ENCODE results near the gene DOCK2.

Gene DOCK2

GRCh38 chr5:170057311-170057710 lies 420.2 kb downstream of the DOCK2 start:
- ATAC-seq (ENCODE audit: low read depth) (no peak), DNase-seq (ENCODE audit: low spot score) (no peak)
- TF ChIP-seq, protein P1, sequence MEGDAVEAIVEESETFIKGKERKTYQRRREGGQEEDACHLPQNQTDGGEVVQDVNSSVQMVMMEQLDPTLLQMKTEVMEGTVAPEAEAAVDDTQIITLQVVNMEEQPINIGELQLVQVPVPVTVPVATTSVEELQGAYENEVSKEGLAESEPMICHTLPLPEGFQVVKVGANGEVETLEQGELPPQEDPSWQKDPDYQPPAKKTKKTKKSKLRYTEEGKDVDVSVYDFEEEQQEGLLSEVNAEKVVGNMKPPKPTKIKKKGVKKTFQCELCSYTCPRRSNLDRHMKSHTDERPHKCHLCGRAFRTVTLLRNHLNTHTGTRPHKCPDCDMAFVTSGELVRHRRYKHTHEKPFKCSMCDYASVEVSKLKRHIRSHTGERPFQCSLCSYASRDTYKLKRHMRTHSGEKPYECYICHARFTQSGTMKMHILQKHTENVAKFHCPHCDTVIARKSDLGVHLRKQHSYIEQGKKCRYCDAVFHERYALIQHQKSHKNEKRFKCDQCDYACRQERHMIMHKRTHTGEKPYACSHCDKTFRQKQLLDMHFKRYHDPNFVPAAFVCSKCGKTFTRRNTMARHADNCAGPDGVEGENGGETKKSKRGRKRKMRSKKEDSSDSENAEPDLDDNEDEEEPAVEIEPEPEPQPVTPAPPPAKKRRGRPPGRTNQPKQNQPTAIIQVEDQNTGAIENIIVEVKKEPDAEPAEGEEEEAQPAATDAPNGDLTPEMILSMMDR (IDR thresholded peaks at IDR 0.05; ENCODE audit: poor library complexity, severe bottlenecking): no peak
- no peaks in the 10 kb centered on the region for H3K9me3 ChIP-seq (ENCODE audit: severe bottlenecking)
- no peaks in the 10 kb centered on the region for H3K4me1 ChIP-seq (ENCODE audit: insufficient read depth, poor library complexity, severe bottlenecking)
- H3K27ac ChIP-seq (ENCODE audit: poor library complexity, severe bottlenecking): no peak overlapping the region
- no peaks in the 10 kb centered on the region for H3K27me3 ChIP-seq (ENCODE audit: insufficient read depth, poor library complexity, severe bottlenecking)
- no peaks in the 10 kb centered on the region for H3K36me3 ChIP-seq (ENCODE audit: low read depth)
- H3K4me3 ChIP-seq (ENCODE audit: severe bottlenecking): no peak overlapping the region

DNA sequence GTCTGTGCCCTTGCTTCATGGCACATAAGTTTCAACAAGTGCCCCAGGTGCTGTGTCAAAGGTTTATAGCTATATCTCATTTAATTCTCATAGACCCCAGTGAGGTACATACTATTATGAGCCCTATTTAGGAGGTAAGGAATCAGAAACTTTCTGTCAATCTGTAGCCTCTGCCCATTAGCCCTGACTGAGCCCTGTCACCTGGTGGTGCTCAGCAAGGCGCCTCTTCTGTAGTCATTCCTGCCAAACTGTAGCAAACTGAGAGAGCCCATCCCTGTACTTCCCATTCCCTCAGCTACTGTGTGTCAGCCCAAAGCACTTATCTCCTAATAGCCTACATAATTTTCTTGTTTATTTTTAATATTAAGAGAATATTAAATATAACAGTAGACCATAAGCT lies 422.1 kb downstream of the DOCK2 start:
- TF ChIP-seq, protein P1 (IDR thresholded peaks at IDR 0.05; ENCODE audit: poor library complexity, severe bottlenecking): no peak
- DNase-seq (ENCODE audit: low spot score) (no peak), ATAC-seq (ENCODE audit: low read depth) (no peak)
- Histone ChIP-seq H3K4me1 (ENCODE audit: insufficient read depth, poor library complexity, severe bottlenecking) (no peaks in the 10 kb centered on the region), H3K9me3 (ENCODE audit: severe bottlenecking) (no peaks in the 10 kb centered on the region), H3K36me3 (ENCODE audit: low read depth) (no peaks in the 10 kb centered on the region), H3K27ac (ENCODE audit: poor library complexity, severe bottlenecking) (no peak overlapping the region), H3K27me3 (ENCODE audit: insufficient read depth, poor library complexity, severe bottlenecking) (no peaks in the 10 kb centered on the region), H3K4me3 (ENCODE audit: severe bottlenecking) (no peak overlapping the region)

DNA sequence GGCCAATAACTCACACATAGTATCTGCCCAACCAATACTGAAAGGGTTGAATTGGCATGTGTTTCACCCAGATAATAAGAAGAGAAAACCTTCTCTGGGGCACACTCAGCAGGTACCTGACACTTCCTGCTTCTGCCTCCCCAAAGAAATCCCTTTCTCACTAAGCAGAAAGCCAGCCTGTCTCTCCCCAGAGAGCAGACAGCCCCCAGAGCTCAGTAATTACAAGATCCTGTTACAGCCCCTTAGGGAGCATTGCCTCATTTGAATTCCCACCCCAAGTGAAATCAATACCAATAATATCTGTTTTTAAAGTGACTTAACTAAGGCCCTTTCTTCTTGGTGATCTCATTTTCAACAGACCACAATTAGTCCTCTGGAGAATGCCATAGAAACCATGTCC lies 430.1 kb downstream of the DOCK2 start:
- TF ChIP-seq, protein P1 (IDR thresholded peaks at IDR 0.05; ENCODE audit: poor library complexity, severe bottlenecking): no peak
- Histone ChIP-seq H3K36me3 (ENCODE audit: low read depth) (no peaks in the 10 kb centered on the region), H3K9me3 (ENCODE audit: severe bottlenecking) (no peaks in the 10 kb centered on the region), H3K4me1 (ENCODE audit: insufficient read depth, poor library complexity, severe bottlenecking) (no peaks in the 10 kb centered on the region), H3K27ac (ENCODE audit: poor library complexity, severe bottlenecking) (no peak overlapping the region), H3K4me3 (ENCODE audit: severe bottlenecking) (no peak overlapping the region), H3K27me3 (ENCODE audit: insufficient read depth, poor library complexity, severe bottlenecking) (no peaks in the 10 kb centered on the region)
- no peak for DNase-seq (ENCODE audit: low spot score)
- no peak for ATAC-seq (ENCODE audit: low read depth)

GRCh38 chr5:170067574-170068170 lies 430.6 kb downstream of the DOCK2 start:
- H3K4me3 ChIP-seq (ENCODE audit: severe bottlenecking): no peak overlapping the region
- H3K36me3 ChIP-seq (ENCODE audit: low read depth): no peaks in the 10 kb centered on the region
- DNase-seq (ENCODE audit: low spot score) (no peak), ATAC-seq (ENCODE audit: low read depth) (no peak)
- no peaks in the 10 kb centered on the region for H3K4me1 ChIP-seq (ENCODE audit: insufficient read depth, poor library complexity, severe bottlenecking)
- H3K9me3 ChIP-seq (ENCODE audit: severe bottlenecking): no peaks in the 10 kb centered on the region
- H3K27me3 ChIP-seq (ENCODE audit: insufficient read depth, poor library complexity, severe bottlenecking): no peaks in the 10 kb centered on the region
- no peak overlapping the region for H3K27ac ChIP-seq (ENCODE audit: poor library complexity, severe bottlenecking)
- TF ChIP-seq, protein P1 (IDR thresholded peaks at IDR 0.05; ENCODE audit: poor library complexity, severe bottlenecking): no peak

DNA sequence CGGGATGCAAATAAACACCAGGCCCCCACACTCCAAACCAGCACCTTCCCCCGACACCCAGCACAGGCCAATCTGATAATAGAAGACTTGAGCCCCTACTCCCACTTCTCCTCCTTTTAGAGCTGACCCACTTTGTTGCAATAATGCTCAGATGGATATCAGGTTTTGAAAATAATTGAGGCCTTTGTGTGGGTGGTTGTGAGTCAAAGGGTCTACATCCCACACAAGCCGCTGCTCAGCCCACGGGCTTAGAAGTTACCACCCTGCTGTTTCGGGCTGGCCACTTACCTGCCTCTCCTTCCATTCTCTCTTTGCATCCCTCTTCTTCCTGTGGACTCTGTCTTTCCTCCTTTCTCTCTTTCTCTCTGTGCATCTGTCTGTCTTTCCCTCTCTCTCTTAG lies 432.4 kb downstream of the DOCK2 start:
- peaks cover 6% of the 10 kb centered on the region for H3K27me3 ChIP-seq (ENCODE audit: insufficient read depth, poor library complexity, severe bottlenecking)
- H3K4me3 ChIP-seq (ENCODE audit: severe bottlenecking): no peak overlapping the region
- no peak for DNase-seq (ENCODE audit: low spot score)
- no peaks in the 10 kb centered on the region for H3K4me1 ChIP-seq (ENCODE audit: insufficient read depth, poor library complexity, severe bottlenecking)
- H3K27ac ChIP-seq (ENCODE audit: poor library complexity, severe bottlenecking): no peak overlapping the region
- no peak; the same call in 2 of the 3 replicates for ATAC-seq (ENCODE audit: low read depth)
- no peaks in the 10 kb centered on the region for H3K9me3 ChIP-seq (ENCODE audit: severe bottlenecking)
- no peaks in the 10 kb centered on the region for H3K36me3 ChIP-seq (ENCODE audit: low read depth)
- TF ChIP-seq, protein P1 (IDR thresholded peaks at IDR 0.05; ENCODE audit: poor library complexity, severe bottlenecking): no peak
